Prostate gland (tissue), 1 donor: ENCODE results near the gene HDDC3.
A peak's percentile ranks its signal among the peaks of the same experiment; 100 is the strongest.

Experiments
- POLR2A ChIP-seq: fragments of 450-650 bp; IDR thresholded peaks from one replicate; pipeline ENCODE4 v1.6.1; 2016; ENCODE audit warnings: antibody characterized with exemption, mild to moderate bottlenecking
- POLR2AphosphoS5 ChIP-seq: sonication (generic); formaldehyde crosslinking; IDR thresholded peaks from one replicate; pipeline ENCODE4 v1.6.1; 2017; ENCODE audit warnings: antibody characterized with exemption

- peak; percentile 71 for TF ChIP-seq POLR2A
- peak; percentile 63 for TF ChIP-seq POLR2AphosphoS5
Observed at GRCh38 chr15:90931828-90932659, at the start of gene HDDC3.
